Hematopoietic multipotent progenitor cell treated with erythropoietin and hydrocortisone succinate and interleukin-3 and kit ligand, for 15 days (in vitro differentiated cells): ENCODE measurements around the gene TGFBR3L.

ENCODE experiments used
- DNase-seq: peaks from one replicate; pipeline ENCODE4 v3.0.0-alpha.2; 2015; ENCODE audit warnings: low spot score

Gene TGFBR3L

GRCh38 chr19:7904074-7905020, 10.3 kb upstream of the TGFBR3L start:
- no peak for DNase-seq

DNA sequence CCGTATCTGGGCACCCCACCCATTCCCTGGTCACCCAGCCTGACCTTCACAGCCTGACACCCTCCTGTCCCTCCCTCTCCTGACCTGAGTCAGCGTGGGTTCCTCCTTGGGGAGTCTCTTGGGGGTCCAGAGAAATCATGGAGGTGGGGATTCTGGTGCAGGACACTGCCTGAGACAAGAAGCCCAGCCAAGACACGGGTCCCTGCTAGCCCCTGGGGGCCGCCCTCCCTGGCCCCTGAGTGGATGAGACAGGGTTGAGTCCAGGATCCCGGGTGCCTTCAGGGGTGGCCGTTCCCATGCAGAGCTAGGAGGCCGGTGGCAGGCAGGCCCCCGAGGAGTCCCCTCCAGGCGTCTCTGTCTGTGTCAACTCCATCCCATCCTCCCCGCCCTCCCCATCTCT, 9.4 kb upstream of the TGFBR3L start:
- DNase-seq = no peak

- DNase-seq = no peak
These were observed 8.8 kb upstream of the TGFBR3L start for GRCh38 chr19:7905859-7906258.

GRCh38 chr19:7907122-7907521, 7.5 kb upstream of the TGFBR3L start:
- DNase-seq = no peak

DNA sequence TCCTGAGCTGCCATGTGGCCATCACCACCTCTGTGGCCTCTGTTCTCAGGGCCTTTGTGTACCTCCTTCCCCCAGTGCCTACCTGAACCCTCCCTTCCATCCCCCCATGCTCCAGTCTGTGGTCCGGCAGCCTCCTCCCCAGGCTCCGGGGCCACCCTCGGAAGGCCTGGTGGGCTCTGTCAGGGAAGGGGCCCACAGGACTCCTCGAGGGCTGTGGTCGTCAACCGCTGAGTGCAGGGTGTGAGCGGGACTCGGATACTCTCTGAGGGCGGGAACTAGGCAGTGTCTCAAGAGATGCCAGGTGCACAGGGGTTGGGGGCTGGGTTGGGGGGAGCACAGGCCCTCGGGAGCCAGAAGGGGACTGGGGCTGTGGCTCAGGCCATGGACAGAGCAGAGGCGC, 7.1 kb upstream of the TGFBR3L start:
- DNase-seq = no peak

- DNase-seq = peak; percentile 55
These were observed 6.4 kb upstream of the TGFBR3L start for GRCh38 chr19:7908078-7908699.

- DNase-seq = no peak
These were observed 5.7 kb upstream of the TGFBR3L start for GRCh38 chr19:7908742-7909461.

DNA sequence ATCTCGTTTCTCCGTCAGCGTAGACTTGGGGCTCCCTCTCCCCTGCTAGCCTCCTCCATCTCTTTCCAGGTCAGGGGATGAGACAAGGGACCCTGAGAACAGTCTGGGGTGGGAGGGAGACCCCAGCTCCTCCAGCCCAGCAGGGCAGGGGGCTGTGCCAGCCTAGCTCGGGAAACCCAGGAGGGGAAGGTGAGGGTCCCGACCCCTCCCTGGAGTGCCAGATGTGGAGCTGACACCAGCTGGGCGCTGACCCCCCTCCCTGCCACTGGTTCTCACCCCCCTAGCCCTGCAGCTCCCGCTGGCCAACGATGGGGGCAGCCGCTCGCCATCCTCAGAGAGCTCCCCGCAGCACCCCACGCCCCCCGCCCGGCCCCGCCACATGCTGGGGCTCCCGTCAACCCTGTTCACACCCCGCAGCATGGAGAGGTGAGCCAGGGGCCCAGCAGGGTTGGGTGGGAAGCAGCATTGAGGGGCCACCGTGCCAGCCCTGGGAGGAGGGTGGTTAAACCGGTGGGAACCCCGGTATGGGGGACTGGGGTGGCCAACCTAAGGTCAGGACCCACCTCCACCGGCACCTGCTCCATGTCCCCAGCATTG, 5.1 kb upstream of the TGFBR3L start:
- DNase-seq = no peak

- no peak for DNase-seq
These were observed 4.1 kb upstream of the TGFBR3L start for GRCh38 chr19:7910321-7911161.

DNA sequence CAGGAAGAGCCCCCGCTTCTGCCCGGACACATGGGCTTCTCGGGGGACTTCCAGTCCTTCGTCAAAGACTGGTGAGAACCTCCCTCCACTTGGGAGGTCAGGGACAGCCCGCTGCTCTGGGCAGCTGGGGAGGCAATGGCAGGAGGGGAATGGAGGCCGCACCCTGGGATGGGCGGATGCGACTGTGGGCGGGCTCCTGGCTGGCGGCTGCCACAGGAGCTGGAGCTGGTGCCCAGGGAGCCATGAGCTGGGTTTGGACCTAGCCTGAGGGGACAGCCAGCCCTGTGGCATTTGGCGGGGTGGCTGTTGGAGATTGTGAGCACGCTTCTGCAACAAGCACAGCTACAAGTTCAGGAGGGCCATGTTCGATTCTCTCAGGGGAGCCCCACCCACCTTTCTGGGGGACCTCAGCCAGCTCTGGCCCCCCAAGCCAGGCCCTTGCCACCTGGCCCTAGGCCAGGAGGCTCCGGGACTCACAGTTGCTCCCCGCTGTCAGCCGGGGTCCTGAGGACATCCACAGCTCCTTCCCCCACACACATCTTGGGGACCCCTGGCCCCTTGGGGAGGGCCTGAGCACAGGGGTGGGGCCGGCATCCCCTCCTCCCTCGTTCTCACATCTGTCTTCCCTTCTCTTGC, 3.0 kb upstream of the TGFBR3L start:
- DNase-seq = no peak

DNA sequence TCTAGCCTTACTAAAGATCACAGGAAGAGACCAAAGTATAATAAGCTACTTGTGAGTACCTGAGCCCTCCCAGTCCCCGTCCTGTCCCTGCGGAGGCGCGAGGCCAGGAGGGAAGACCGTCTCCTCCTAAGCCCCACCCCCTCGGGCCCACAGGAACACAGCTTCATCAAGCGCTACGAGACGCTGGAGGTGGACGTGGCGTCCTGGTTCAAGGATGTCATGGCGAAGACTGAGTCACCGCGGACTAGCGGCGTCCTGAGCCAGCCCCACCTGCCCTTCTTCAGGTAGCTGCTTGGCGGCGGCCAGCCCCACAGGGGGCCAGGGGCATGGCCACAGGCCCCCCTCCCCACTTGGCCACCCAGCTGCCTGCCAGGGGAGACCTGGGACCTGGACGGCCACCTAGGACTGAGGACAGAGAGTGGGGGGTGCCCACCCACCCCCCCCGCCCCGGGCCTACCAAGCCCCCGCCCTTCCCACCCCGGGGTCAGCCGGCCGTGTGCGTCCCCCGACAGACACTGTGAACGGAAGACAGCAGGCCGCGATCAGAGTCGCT, 2.4 kb upstream of the TGFBR3L start:
- no peak for DNase-seq

GRCh38 chr19:7912697-7913564, 1.7 kb upstream of the TGFBR3L start:
- no peak for DNase-seq

DNA sequence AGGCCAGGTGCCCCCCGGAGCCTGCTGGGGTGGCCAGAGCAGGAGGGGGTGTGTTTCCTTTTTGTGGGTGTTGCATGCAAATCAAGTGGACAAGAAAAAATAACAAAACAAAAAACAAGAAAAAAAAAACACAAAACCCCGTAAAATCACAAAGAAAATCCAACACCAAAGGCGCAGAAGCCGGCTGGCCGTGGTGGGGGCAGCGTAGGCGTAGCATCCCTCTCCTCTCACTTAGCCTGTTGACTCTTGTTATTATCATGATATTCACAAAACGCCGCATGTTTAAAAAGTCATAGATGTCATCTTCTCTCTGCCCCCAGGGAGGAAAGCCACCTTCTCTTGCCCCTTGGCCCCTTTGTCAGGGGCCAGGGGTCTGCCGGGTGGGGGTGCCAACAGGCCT, 978 bp upstream of the TGFBR3L start:
- no peak for DNase-seq

GRCh38 chr19:7914099-7914498, 531 bp upstream of the TGFBR3L start:
- DNase-seq = no peak

GRCh38 chr19:7915250-7916102, 846 bp downstream of the TGFBR3L start:
- no peak for DNase-seq

DNA sequence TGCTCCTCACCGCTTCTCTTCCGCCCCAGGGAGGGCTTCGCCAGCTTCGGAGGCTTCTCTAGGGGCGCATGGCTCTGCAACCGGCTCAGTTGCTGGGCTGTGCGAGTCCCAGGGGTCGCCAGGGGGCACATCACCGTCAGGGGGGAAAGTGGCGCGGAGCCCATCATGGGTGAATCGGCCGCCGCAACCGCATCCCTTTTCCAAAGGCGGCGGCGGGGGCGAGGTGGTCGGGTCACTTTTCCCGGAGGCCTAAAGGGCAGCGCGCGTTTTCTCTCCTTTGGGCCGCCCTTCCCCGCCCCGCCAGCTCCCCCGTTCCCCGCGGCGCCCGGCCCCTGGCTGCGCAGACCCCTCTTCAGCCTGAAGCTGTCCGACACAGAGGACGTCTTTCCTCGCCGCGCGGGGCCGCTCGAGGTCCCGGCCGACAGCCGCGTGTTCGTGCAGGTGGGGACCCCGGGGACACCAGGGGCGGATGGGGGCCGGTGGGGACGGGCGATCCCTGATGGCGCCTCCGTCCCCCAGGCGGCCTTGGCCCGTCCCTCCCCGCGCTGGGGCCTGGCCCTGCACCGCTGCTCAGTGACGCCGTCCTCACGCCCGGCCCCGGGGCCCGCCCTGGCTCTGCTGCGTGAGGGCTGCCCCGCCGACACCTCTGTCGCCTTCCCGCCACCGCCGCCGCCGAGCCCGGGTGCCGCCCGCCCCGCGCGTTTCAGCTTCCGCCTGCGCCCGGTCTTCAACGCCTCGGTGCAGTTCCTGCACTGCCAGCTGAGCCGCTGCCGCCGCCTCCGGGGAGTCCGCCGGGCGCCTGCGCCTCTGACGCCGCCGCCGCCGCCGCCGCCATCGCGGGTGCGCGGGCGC, 1.7 kb downstream of the TGFBR3L start:
- DNase-seq = peak; percentile 46

DNA sequence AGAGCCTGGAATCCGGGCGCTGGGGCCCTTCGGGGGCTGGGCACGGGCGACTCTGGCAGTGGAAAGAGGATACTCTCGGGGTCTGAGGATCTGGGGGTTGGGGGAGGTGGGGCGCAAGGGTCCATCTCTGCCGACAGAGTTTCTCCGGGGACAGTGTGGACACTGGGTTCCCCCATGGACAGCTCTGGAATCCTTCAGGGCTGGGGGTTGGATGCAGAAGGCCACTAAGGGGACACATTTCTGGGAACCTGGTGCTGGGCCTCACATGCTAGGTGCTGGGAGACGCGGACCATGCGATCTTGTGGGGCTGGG, 2.3 kb downstream of the TGFBR3L start:
- DNase-seq = no peak
